Measurements from ENCODE around the gene WDFY1.
"Not testable (repeated sequence)": the region's sequence is repeated elsewhere in the genome, so short reads cannot be mapped to it uniquely, and the experiment has no call there.

The WDFY1 gene

DNA sequence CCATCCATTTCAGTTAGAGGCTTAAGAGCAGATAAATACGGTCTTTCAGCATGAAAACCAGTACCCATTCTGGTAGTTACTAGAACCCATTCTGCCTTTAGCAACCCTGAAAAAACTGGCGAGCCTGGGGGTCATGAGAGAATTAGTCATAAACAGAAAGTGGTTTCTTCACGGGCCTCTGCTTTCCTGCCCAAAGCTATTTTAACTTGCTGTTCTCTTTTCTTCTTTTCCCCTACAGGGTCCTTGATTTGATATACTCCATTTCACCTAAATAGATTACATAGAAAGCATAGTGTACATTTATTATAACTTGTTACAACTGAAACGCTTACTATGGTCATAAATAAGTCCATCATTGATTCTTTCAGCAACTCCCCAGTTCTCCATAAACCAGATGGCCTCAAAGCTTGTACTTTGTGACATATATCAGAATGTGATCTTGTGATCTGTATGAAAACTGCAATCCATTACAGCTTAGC lies 48.3 kb downstream of the WDFY1 start:
- no peak for DNase-seq (ENCODE audit: low read depth in 2 of 2)

DNA sequence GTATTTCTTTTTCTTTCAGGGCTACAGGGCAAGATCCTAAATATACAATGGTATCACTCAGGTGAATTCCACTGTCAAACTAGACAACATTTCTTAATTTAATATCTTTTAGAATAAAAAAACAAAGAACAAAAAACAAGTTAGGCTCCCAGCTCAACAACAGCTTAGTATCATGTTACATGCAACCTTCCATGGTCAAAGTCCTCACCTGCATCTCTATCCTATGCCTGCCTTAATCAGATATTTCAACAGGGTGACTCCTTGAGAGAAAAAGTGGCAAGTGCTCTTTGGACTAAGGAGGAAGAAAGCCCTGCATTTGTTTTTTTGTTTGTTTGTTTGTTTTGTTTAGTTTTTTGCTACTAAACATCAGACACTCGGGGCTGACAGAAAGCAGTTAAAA lies 50.2 kb downstream of the WDFY1 start:
- no peak for DNase-seq (ENCODE audit: low read depth in 2 of 2)

DNA sequence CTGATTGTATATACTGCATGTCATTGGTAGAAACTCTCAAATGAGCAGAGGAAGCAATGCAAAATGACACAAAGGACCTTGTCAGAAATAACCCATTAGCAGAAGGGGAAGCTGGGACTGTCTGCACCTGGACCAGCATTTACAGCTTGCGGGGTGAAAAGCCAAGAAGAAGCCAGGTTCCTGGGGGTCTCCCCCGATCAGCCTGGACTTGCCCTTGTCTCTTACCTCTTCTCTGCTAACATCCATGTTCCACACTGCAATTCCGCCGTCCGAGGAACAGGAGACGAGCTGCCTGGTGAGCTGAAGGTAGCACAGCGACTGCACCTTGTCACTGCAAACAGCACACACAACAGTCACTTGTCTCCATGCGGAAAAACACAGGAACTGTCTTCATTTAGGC lies 51.1 kb downstream of the WDFY1 start:
- DNase-seq (ENCODE audit: low read depth in 2 of 2), result no peak

DNA sequence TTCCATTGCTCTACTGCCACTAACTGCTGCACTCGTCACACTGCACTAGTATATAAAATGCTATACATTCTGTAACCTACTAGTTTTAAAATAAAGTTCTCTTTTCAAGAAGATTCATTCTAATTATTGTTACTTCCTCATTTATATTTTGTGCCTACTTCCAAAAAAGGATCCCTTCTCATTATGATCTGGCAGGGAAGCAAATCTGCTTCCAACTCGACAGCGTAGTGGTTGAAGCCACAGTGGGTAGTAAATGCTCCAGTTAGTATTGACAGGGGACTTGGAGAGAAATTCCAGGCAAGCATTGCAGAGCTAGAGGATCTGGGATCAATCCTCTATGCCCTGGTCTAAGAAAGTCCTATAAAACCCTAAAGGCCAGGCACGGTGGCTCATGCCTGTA lies 54.4 kb downstream of the WDFY1 start:
- no peak for DNase-seq (ENCODE audit: low read depth in 2 of 2)

DNA sequence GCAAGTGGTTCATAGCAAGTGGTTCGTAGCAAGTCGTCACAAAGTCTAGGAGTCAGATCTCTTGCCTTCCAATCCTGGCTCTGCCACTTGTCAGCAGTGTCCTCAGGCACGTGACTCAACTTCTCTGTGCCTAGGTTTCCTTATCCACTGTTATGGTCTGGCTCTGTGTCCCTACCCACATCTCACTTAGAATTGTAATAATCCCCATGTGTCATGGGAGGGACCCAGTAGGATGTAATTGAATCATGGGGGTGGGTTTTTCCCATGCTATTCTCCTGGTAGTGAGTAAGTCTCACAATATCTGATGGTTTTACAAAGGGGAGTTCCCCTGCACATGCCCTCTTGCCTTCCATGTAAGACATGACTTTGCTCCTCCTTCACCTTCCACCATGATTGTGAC lies 55.9 kb downstream of the WDFY1 start:
- no peak for DNase-seq (ENCODE audit: low read depth in 2 of 2)

DNA sequence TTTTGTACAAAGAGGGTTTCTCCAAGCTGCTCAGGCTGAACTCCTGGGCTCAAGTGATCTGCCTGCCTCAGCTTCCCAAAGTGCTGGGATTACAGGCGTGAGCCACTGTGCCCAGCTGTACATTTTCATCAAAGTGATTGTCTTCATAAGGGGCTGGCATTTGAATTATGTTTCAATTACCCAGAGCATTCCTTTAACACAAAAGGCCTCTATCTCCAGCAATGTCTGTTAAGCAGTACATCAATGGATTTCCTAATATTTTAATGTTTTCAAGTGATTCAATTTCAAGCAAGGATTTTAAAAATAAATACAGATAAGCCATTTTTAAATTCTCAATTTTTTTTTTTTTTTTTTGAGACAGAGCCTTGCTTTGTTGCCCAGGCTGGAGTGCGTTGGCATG lies 56.9 kb downstream of the WDFY1 start:
- DNase-seq (ENCODE audit: low read depth in 2 of 2), result no peak

DNA sequence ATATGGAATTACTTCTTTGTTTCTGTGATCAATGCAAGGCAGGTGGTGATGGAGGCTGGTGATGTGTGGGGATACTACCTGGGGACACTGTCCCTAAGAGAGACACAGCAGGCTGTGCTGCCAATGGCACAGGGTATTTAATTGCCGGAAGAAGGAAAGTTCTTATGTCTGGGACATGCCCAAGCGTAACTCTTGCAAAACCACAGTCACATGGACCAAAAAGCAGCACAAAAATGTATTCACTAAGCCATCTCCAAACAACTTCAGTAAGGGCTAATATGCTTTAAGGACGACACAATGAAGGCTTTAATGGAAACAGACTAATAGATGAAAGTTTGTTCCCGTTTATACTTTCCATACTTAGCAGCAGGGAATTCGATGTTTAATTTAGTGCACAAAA lies 58.0 kb downstream of the WDFY1 start:
- no peak for DNase-seq (ENCODE audit: low read depth in 2 of 2)

DNA sequence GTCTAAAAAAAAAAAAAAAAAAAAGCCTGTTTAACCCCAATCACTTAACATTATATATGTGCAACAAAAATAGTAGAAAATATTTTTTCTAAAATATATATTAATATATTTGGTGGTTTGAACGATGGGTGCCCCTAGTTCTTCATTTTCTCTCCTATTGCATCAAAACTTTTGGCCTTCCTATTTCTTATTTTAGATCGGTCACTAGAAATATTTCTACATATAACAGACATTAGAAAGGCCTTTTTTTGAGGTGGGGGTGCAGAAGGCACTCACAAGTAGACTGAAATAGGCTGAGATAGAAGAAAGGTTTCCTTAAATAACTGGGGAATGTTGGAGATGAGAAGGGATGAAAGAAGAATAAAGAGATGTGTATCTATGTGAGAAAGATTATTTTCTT lies 58.4 kb downstream of the WDFY1 start:
- DNase-seq (ENCODE audit: low read depth in 2 of 2), result no peak

DNA sequence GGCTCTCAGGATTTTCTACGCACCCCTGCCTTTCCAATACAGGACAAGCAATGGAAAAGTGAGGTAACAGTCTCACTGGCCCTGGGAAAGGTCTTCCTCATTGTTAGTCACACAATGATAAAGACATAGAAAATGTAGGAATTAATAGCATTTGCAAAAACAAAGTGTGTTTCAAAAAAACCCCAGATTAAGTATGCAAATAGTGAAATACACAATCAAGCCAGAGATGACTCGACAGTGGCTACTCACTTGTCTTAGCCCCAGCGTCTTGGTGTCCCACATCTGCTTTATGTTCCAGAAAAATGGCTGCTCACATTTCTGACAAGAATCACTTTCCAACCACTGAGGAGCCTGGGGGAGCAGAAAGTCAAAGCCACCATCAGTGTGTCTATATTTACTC lies 60.7 kb downstream of the WDFY1 start:
- DNase-seq (ENCODE audit: low read depth in 2 of 2), result no peak

DNA sequence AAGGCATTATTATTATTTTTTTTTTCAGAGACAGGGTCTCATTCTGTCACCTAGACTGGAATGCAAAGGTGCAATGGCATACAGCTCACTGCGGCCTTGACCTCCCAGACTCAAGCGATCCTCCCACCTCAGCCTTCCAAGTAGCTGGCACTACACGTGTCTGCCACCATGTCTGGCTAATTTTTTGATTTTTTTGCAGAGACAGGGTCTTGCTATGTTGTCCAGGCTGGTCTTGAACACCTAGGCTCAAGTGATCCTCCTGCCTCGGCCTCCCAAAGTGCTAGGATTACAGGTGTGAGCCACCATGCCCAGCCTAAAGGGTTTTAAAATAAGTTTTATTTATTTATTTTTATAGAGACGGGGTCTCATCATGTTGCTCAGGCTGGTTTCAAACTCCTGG lies 62.4 kb downstream of the WDFY1 start:
- DNase-seq (ENCODE audit: low read depth in 2 of 2), result no peak

DNA sequence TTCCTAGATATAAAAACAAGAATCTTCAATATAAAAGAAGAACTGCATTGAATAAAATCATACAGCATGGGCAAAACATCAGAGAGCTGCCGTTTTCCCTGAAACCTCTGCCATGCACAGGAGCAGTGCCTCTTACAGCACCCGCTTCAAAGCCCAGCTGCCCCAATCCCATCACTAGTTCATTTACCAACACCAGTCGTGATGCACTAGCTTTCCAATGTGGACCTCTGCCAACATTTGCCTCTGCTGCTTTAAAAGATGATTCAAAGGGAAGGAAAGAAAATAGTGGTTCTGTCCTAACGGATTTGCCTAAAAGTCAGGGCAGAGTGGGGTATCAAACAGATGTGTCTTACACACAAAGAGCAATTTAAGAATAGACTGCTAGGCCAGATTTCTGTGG lies 64.3 kb downstream of the WDFY1 start:
- no peak for DNase-seq (ENCODE audit: low read depth in 2 of 2)

DNA sequence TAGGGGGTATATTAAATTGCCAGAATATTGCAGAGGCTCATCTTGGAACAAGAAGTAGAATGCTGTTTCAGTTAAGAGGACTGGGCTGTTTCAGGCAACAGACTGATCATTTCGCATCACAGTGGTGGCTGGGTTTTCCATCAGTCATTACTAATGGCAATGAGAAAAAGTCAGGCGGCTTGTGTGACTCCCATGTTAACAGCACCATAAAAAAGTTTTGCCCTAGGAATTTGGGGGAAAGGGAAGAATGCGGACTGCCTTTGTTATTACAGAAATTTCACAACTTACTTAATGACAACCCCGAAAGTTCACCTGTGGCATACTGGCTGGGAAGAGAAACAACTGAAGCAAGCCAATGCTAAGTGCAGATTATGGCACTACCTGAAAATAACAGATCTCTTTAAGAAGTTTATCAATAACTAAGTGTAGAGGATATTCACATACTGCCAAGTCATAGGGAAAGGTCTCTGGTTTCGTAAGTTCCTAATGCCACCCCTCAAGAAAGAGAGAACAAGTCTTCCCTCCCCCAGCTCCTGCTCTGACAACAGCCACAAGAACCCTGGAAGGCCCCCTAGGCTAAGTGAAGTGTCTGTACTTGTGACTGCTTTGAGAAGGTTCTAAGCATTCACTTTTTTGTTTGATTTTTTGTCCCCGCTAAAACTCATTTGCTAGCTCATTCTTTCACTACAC lies 67.3 kb downstream of the WDFY1 start:
- DNase-seq (ENCODE audit: low read depth in 2 of 2), result no peak

DNA sequence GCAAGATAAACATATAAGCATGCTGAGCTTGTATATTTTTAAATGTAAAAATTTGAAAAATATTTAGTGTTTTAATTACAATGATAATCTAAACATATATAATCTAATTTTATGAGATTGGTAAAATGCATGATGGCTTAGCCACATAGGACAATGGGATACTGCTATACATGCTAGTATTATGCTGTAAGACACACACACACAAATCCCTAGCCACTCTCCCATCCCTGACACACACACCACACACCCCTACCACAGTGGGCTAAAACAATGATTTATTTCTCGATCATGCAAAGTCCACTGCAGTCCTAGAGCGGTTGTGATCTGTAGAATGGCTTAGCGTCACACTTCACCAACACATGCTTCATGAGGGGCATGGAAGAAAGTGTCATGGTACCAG lies 71.5 kb downstream of the WDFY1 start:
- no peak for DNase-seq (ENCODE audit: low read depth in 2 of 2)

DNA sequence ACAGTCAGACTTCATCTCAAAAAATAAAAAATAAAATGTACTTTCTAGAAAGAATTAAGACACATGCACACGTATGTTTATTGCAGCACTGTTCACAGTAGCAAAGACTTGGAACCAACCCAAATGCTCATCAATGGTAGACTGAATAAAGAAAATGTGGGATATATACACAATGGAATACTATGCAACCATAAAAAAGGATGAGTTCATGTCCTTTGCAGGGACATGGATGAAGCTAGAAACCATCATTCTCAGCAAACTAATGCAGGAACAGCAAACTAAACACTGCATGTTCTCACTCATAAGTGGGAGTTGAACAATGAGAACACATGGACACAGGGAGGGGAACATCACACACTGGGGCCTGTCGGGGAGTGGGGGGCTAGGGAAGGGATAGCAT lies 72.4 kb downstream of the WDFY1 start:
- DNase-seq (ENCODE audit: low read depth in 2 of 2), result not testable (repeated sequence)

DNA sequence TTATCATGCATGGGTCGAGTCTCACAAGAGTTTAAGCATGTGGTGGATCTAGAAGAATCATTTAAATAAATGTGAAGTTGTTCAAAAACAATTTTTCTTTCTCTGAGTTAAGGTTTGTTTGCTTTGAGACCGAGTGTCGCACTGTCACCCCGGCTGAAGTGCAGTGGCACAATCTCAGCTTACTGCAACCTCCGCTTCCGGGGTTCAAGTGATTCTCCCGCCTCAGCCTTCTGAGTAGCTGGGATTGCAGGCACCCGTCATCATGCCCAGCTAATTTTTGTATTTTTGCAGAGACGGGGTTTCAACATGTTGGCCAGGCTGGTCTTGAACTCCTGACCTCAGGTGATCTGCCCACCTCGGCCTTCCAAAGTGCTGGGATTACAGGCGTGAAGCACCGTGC lies 73.5 kb downstream of the WDFY1 start:
- not testable (repeated sequence) for DNase-seq (ENCODE audit: low read depth in 2 of 2)

DNA sequence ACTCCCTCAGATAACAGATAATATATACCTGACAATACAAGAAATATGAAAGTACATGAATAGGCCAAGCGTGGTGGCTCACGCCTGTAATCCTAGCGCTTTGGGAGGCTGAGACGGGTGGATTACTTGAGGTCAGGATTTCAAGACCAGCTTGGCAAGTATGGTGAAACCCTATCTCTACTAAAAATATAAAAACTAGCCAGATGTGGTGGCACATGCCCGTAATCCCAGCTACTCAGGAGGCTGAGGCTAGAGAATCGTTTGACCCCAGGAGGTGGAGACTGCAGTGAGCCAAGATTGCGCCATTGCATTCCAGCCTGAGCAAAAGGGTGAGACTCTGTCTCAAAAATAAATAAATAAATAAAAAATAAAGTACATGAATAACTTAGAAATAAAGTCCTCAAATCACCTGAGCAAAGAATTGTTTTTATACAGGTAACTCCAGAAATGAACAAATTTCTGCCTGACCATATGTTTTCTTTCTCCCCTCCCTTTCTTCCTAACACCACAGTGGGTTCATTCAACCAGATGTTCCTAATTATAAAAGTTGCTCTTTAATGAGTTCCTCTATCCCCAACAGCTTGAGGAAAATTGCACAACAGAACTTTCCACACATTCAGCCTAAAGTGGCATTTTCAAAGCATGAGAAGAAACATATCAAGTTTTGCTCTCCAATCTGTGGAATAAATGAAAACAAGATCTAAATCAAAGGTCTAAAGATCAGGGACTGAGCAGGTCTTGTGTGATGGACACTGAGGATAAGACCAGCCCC lies 74.1 kb downstream of the WDFY1 start:
- no peak for DNase-seq (ENCODE audit: low read depth in 2 of 2)

DNA sequence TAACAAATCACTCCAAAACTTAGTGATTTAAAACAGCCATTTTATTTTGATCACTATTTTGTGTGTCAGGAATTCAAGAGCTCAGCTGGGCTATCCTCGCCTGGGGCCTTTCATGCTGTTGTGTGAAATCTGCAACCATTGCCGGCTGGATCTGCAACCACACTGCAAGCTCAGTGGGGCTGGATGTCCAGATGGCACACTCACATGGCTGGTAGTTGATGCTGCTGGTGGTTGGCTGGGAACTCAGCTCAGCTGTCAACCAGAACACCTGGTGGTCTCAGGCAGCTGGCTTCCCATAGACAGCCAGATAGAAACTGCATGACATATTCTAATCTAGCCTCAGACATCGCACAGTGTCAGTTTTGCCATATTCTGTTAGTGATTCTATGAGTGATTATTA lies 77.1 kb downstream of the WDFY1 start:
- no peak for DNase-seq (ENCODE audit: low read depth in 2 of 2)

DNA sequence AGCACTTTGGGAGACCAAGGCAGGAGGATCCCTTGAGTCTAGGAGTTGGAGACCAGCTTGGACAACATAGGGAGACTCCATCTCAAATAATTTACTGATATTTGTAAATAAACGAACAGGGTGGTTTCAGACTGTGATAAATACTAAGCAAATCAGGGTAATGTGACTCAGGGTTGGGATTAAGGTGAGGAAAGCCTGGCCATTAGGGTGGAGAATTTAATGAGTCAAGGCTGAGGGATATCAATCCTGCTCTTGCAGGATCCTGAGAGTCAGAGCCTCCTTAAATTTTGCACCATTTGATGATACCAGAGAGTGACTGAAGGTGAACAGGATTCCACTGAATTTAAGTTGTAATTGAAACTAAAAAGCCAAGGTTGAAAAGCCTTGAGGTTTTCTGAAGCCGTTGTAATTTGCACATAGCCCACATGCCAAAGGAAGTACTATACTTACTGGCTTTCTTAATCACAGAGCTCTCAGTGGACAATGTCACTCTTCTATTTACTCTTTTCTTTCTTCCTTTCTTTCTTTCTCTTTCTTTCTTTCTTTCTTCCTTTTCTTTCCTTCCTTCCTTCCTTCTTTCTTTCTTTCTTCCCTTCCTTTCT lies 79.1 kb downstream of the WDFY1 start:
- DNase-seq (ENCODE audit: low read depth in 2 of 2), result no peak

DNA sequence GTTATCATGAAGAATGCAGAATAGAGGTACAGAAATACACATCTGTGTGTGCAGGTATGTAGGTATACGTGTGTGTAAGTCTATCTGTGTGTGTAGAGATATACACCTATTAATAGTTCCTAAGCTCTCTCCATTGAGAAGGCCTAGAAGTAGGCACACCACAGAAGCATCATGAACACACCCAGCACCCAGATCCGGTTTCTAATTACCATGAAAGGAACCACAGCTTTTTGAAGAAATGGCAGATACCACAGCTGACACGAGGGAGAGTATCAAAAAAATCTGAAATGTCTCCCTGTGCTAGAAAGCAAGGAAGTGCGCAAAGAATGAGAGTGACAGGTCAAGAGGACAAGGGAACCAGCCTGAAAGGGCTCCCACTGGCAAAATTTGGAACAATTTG lies 80.0 kb downstream of the WDFY1 start:
- no peak for DNase-seq (ENCODE audit: low read depth in 2 of 2)

DNA sequence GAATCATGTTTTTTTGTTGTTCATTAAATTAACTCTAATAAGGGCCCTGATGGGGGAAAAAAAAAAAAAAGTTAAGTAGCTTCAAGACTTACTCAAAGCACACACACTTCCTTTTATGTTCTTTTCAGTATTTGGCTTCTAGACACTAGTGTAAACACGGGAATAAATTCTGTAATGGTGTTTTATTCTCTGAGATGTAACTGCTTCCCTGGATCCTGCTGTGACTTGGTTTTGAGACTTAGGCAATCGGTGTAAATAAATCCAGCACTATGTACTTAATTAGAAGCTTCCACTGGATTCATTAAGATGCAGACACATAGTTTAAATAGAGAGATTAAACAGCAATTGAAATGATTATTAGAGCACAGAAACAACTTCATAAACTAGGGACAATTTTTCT lies 81.6 kb downstream of the WDFY1 start:
- DNase-seq (ENCODE audit: low read depth in 2 of 2), result no peak

DNA sequence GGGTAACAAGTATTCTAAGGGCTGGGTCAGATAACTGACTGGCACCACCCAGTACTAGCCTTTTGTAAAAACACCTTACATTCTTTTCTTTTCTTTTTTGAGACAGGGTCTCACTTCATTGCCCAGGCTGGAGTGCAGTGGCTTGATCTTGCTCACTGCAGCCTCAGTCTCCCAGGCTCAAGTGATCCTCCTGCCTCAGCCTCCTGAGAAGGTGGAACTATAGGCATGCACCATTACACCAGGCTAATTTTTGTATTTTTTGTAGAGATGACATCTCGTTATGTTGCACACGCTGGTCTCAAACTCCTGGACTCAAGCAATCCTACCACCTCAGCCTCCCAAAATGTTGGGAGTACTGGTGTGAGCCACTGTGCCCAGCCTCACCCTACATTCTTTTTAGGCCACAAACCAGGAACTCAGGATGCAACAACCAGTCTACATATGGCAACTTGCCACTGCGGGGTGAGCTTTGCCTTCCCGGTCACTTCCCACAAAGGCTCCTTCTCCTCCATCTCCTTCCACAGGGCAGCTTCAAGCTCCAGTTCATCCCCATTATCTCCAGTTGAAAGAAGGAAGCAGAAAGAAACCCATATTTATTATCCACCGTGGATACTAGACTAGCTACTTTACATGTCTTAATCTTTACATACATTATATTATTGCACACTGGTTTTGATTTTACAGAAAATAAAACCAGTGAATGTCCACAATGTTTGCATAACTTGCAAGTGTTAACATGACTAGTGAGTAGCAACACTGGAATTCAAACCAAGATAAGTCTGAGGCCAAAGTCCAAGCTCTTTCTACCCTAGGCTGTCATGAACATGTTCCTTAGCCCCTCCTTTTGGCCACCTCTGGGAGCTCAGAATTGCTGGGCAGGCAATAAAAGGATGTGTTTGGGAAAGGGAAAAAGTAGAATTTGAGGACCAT lies 84.1 kb downstream of the WDFY1 start:
- DNase-seq (ENCODE audit: low read depth in 2 of 2), result no peak

DNA sequence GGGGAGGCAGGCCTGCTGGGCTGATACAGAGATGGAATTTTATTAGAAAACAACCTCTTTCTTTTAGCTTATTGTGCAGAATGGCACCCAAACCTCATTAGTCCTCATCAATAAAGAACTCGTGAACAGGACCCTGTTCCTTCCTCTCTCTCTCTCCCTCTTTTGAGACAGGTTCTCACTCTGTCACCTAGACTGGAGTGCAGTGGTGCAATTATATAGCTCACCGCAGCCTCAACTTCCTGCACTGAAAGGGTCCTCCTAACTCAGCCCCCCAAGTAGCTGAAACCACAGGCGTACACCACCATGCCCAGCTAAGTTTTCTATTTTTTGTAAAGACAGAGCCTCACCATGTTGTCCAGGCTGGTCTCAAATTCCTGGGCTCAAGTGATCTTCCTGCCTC lies 86.1 kb downstream of the WDFY1 start:
- DNase-seq (ENCODE audit: low read depth in 2 of 2), result no peak

All from stimulated activated CD4-positive, alpha-beta T cell treated with anti-CD3 and anti-CD28 coated beads, Interleukin-4, amount 100 ng/mL, for 48 hours (primary cell).